H1 (cell line): ENCODE data around the gene MLPH. TPM values are rescaled to one million over a fixed set of nuclear protein-coding genes. Genes with fewer than 3 reads are reported as not detected.

ENCODE experiments used
- CTCF ChIA-PET: fragments of 300-600 bp; sonication (Branson Sonifier 250); formaldehyde crosslinking; loops from one replicate; lab custom pipeline; 2021; ENCODE audit not compliant: partially characterized antibody; lab: Charles Lee
- POLR2A ChIA-PET: fragments of 300-600 bp; sonication (Branson Sonifier 250); formaldehyde crosslinking; loops from one replicate; lab custom pipeline; 2021; ENCODE audit warnings: inconsistent platforms; ENCODE audit not compliant: partially characterized antibody; lab: Charles Lee
- DNase-seq, 2 experiments: peaks; one replicate each; pipeline versions ENCODE4 v3.0.0 to v3.0.0-alpha.2; 2010 to 2022; ENCODE audit warnings: low spot score in 2 of 2, low read depth in 1 of 2, mixed read lengths in 1 of 2
- FAIRE-seq: peaks from 2 replicates; lab custom pipeline; 2011; peaks lifted over from hg19 to GRCh38; lab: Jason Lieb, UNC
- H2AFZ ChIP-seq: 2 replicates; pipeline ENCODE4 v1.8.1; 2012; ENCODE audit warnings: low read length, inconsistent platforms
- H2AK5ac ChIP-seq: 2 replicates; pipeline ENCODE4 v1.6.1; 2013; ENCODE audit warnings: low read depth, low read length
- H2BK120ac ChIP-seq: replicated peaks from 2 replicates; pipeline ENCODE3; 2013; ENCODE audit warnings: low read depth, low read length, inconsistent platforms
- H2BK12ac ChIP-seq: 2 replicates; pipeline ENCODE4 v1.6.1; 2013; ENCODE audit warnings: low read depth, low read length
- H2BK15ac ChIP-seq: 2 replicates; pipeline ENCODE4 v1.6.1; 2013; ENCODE audit warnings: low read length
- H2BK20ac ChIP-seq: 2 replicates; pipeline ENCODE4 v1.6.1; 2013; ENCODE audit warnings: low read length
- H2BK5ac ChIP-seq: 2 replicates; pipeline ENCODE4 v1.6.1; 2013; ENCODE audit warnings: low read depth, low read length
- H3K14ac ChIP-seq: 2 replicates; pipeline ENCODE4 v1.6.1; 2013; ENCODE audit warnings: inconsistent platforms; ENCODE audit not compliant: insufficient read length
- H3K18ac ChIP-seq: 2 replicates; pipeline ENCODE4 v1.6.1; 2013; ENCODE audit warnings: low read length; ENCODE audit errors: extremely low read depth
- H3K23ac ChIP-seq: 2 replicates; pipeline ENCODE4 v1.6.1; 2013; ENCODE audit warnings: inconsistent platforms; ENCODE audit not compliant: insufficient read length
- H3K23me2 ChIP-seq: 2 replicates; pipeline ENCODE4 v1.6.1; 2013; ENCODE audit warnings: low read depth, low read length
- H3K27ac ChIP-seq: 2 replicates; pipeline ENCODE4 v1.6.1; 2011; ENCODE audit warnings: low read depth, low read length, inconsistent platforms
- H3K27me3 ChIP-seq, 4 experiments: replicated peaks in 1 of 4; 1 replicate in 1 of 4; 2 replicates in 3 of 4; pipeline versions ENCODE4 v1.6.1 to v1.8.1; 2011 to 2013; ENCODE audit warnings: low read length in 3 of 4, mild to moderate bottlenecking in 3 of 4, inconsistent platforms in 2 of 4, mixed read lengths in 2 of 4, moderate library complexity in 1 of 4; ENCODE audit not compliant: control insufficient read depth in 3 of 4, insufficient read depth in 3 of 4; ENCODE audit errors: extremely low read depth in 1 of 4
- H3K36me3 ChIP-seq, 4 experiments: 2 replicates each; pipeline versions ENCODE4 v1.6.1 to v1.8.1; 2011 to 2013; ENCODE audit warnings: mild to moderate bottlenecking in 4 of 4, low read length in 3 of 4, moderate library complexity in 2 of 4, control low read depth in 1 of 4, inconsistent platforms in 1 of 4; ENCODE audit not compliant: insufficient read depth in 4 of 4, control insufficient read depth in 2 of 4
- H3K4ac ChIP-seq: replicated peaks from 2 replicates; pipeline ENCODE3; 2013; ENCODE audit warnings: low read length, low read depth, mixed read lengths, inconsistent platforms; ENCODE audit not compliant: insufficient read length
- H3K4me1 ChIP-seq, 4 experiments: replicated peaks in 1 of 4; 1 replicate in 1 of 4; 2 replicates in 3 of 4; pipeline versions ENCODE4 v1.6.1 to v1.8.1; 2011 to 2013; ENCODE audit warnings: low read length in 3 of 4, inconsistent platforms in 2 of 4, mixed read lengths in 1 of 4; ENCODE audit not compliant: insufficient read depth in 4 of 4, control insufficient read depth in 3 of 4
- H3K4me2 ChIP-seq, 2 experiments: 2 replicates each; pipeline versions ENCODE4 v1.6.1 to v1.8.1; 2011 to 2013; ENCODE audit warnings: low read depth in 2 of 2, low read length in 2 of 2, control low read depth in 1 of 2, inconsistent platforms in 1 of 2, mild to moderate bottlenecking in 1 of 2; ENCODE audit not compliant: insufficient read depth in 1 of 2
- H3K4me3 ChIP-seq, 4 experiments: fragments of 200-600, 300-600 bp in 1 of 4; sonication (generic), shearing (Covaris generic), sonication (Bioruptor Twin) in 1 of 4; 2 replicates each; pipeline versions ENCODE4 v1.5.1 to v1.8.1; 2011 to 2016; ENCODE audit warnings: low read length in 4 of 4, low read depth in 3 of 4, control low read depth in 2 of 4, inconsistent platforms in 2 of 4, mild to moderate bottlenecking in 2 of 4, mixed read lengths in 1 of 4, moderate library complexity in 1 of 4; ENCODE audit not compliant: insufficient read depth in 2 of 4; ENCODE audit errors: extremely low read depth in 1 of 4
- H3K56ac ChIP-seq: replicated peaks from 2 replicates; pipeline ENCODE3; 2013; ENCODE audit warnings: low read depth, mild to moderate bottlenecking, mixed read lengths, low read length, inconsistent platforms; ENCODE audit not compliant: insufficient read length
- H3K79me1 ChIP-seq: 2 replicates; pipeline ENCODE4 v1.6.1; 2013; ENCODE audit warnings: low read depth, low read length, control low read depth
- H3K79me2 ChIP-seq, 2 experiments: 2 replicates each; pipeline versions ENCODE4 v1.6.1 to v1.8.1; 2012 to 2013; ENCODE audit warnings: low read length in 2 of 2, mild to moderate bottlenecking in 2 of 2, inconsistent platforms in 1 of 2; ENCODE audit not compliant: insufficient read depth in 2 of 2, control insufficient read depth in 1 of 2
- H3K9ac ChIP-seq, 4 experiments: replicated peaks in 1 of 4; 1 replicate in 1 of 4; 2 replicates in 3 of 4; pipeline versions ENCODE4 v1.6.1 to v1.8.1; 2011 to 2013; ENCODE audit warnings: low read depth in 3 of 4, low read length in 3 of 4, control low read depth in 2 of 4, mild to moderate bottlenecking in 2 of 4, moderate library complexity in 2 of 4, inconsistent platforms in 1 of 4; ENCODE audit errors: extremely low read depth in 1 of 4
- H3K9me3 ChIP-seq, 2 experiments: 2 replicates each; pipeline versions ENCODE4 v1.6.1 to v1.8.1; 2012 to 2013; ENCODE audit warnings: mild to moderate bottlenecking in 2 of 2, moderate library complexity in 2 of 2, control low read depth in 1 of 2, inconsistent platforms in 1 of 2, low read depth in 1 of 2, low read length in 1 of 2, mixed read lengths in 1 of 2; ENCODE audit not compliant: insufficient read depth in 2 of 2
- H4K20me1 ChIP-seq, 2 experiments: replicated peaks in 1 of 2; 2 replicates each; pipeline versions ENCODE3 to v1.8.1; 2011 to 2013; ENCODE audit warnings: inconsistent platforms in 2 of 2, low read length in 2 of 2, mild to moderate bottlenecking in 1 of 2; ENCODE audit not compliant: insufficient read depth in 2 of 2, control insufficient read depth in 1 of 2
- H4K5ac ChIP-seq: 2 replicates; pipeline ENCODE4 v1.6.1; 2013; ENCODE audit warnings: low read length, low read depth, mixed read lengths, inconsistent platforms; ENCODE audit not compliant: insufficient read length
- H4K8ac ChIP-seq: 2 replicates; pipeline ENCODE4 v1.8.0; 2013; ENCODE audit warnings: mild to moderate bottlenecking, moderate library complexity, low read length, inconsistent platforms; ENCODE audit not compliant: insufficient read depth; ENCODE audit errors: extremely low read depth
- H4K91ac ChIP-seq: replicated peaks from 2 replicates; pipeline ENCODE3; 2013; ENCODE audit warnings: low read length, mixed read lengths, inconsistent platforms; ENCODE audit not compliant: insufficient read length
- ASH2L ChIP-seq: fragments of 200-600, 300-600 bp; sonication (generic); IDR thresholded peaks from one replicate; pipeline ENCODE4 v1.7.1; 2017; ENCODE audit warnings: low read length
- CBX5 ChIP-seq: fragments of 300-800, 300-1000 bp; sonication (generic); IDR thresholded peaks from 2 replicates; pipeline ENCODE4 v1.7.1; 2016; ENCODE audit warnings: antibody characterized with exemption, low read length, low read depth
- CBX8 ChIP-seq: fragments of 300-800, 300-1000 bp; sonication (generic); IDR thresholded peaks from 2 replicates; pipeline ENCODE4 v1.7.1; 2016; ENCODE audit warnings: low read depth, low read length, borderline replicate concordance
- CHD1 ChIP-seq: IDR thresholded peaks from 2 replicates; pipeline ENCODE4 v1.6.1; 2012; ENCODE audit warnings: low read depth, low read length, improper control_type of control experiment
- EP300 ChIP-seq, 2 experiments: IDR thresholded peaks; 1 replicate in 1 of 2; 2 replicates in 1 of 2; pipeline ENCODE4 v1.6.1; 2011 to 2012; ENCODE audit warnings: low read depth in 2 of 2, low read length in 2 of 2, mild to moderate bottlenecking in 2 of 2, borderline replicate concordance in 1 of 2, inconsistent platforms in 1 of 2, moderate library complexity in 1 of 2
- NANOG ChIP-seq: IDR thresholded peaks from 2 replicates; pipeline ENCODE4 v1.6.1; 2011; ENCODE audit warnings: low read length, low read depth, mild to moderate bottlenecking, inconsistent platforms; ENCODE audit not compliant: insufficient read depth, poor library complexity, severe bottlenecking
- RXRA ChIP-seq: IDR thresholded peaks from 2 replicates; pipeline ENCODE4 v1.6.1; 2011; ENCODE audit warnings: low read depth, mild to moderate bottlenecking, low read length, moderate library complexity; ENCODE audit not compliant: insufficient read depth
- TAF1 ChIP-seq: IDR thresholded peaks from 2 replicates; pipeline ENCODE4 v1.6.1; 2011; ENCODE audit warnings: mild to moderate bottlenecking, low read depth, low read length
- TAF7 ChIP-seq: optimal IDR thresholded peaks from 2 replicates; pipeline ENCODE3; 2011; ENCODE audit warnings: low read depth, mild to moderate bottlenecking, inconsistent platforms, low read length, moderate library complexity, borderline replicate concordance
- TCF12 ChIP-seq: IDR thresholded peaks from 2 replicates; pipeline ENCODE4 v1.6.1; 2011; ENCODE audit warnings: low read depth, mild to moderate bottlenecking, low read length
- YY1 ChIP-seq: IDR thresholded peaks from 2 replicates; pipeline ENCODE4 v1.6.1; 2011; ENCODE audit warnings: low read depth, mild to moderate bottlenecking, low read length
- WGBS, 2 experiments: shearing (Covaris generic) in 1 of 2; methylation state at CpG; one replicate each; pipeline versions ENCODE4 v1.1.6 to v1.1.7; 2013 to 2015; ENCODE audit warnings: low lambda C conversion rate in 2 of 2, mixed read lengths in 2 of 2, inconsistent platforms in 1 of 2, low coverage in 1 of 2, missing lambda C conversion rate in 1 of 2; ENCODE audit not compliant: insufficient replicate concordance in 2 of 2, insufficient coverage in 1 of 2, insufficient read length in 1 of 2; ENCODE audit errors: extremely low coverage in 1 of 2, missing lambda C conversion rate in 1 of 2; 5-methylcytosine and 5-hydroxymethylcytosine counted together
- polyA plus RNA-seq, 7 experiments: library from polyadenylated mRNA; depleted of rRNA in 3 of 7; stranded (reverse) in 5 of 7; unstranded in 2 of 7; fragments of >200 nt in 5 of 7; fragments of 200-250 nt in 2 of 7; gene quantifications; 1 replicate in 5 of 7; 2 replicates in 1 of 7; 4 replicates in 1 of 7; pipeline versions ENCODE4 v1.2.1 to v1.2.3, GENCODE V29; 2011 to 2013; ENCODE audit warnings: missing spikeins in 2 of 7, mixed read lengths in 2 of 7
- total RNA-seq: library from RNA; stranded (reverse); fragmentation: NEBNext Ultra II Directional; extraction: Animal tissue kit (Norgen Biotek cat#: 25700); gene quantifications from 2 replicates; pipeline ENCODE4 v1.2.1, GENCODE V29; 2021

MLPH gene
- total and polyA plus RNA-seq, 2 of the 8 experiments (the other 6 are each of a cell fraction or from before 2014, with no cell fraction given), result 12.7 to 17.0 TPM

GRCh38 chr2:237566401-237567235, 79.6 kb downstream of the MLPH start, which contains the start of gene PRLH:
Gene PRLH (plus strand): TSS chr2:237566574. CDS start chr2:237566574, 0 bp downstream.
- 0 out of 2 replicates have a peak within 1 kb of the TSS, but pooled peaks have one; percentile 9 for H2BK15ac ChIP-seq
- H3K79me1 ChIP-seq, result no peaks in the 10 kb centered on the region
- H3K4me3 ChIP-seq, result no peak within 1 kb of the TSS
- H4K5ac ChIP-seq, result no peak within 1 kb of the TSS
- peaks cover 0 to 11% of the 10 kb centered on the region in 2 experiments for H4K20me1 ChIP-seq
- no peaks in the 10 kb centered on the region for H3K9me3 ChIP-seq
- H2BK20ac ChIP-seq, result no peak within 1 kb of the TSS; the same call in 1 of the 2 replicates
- ChIA-PET CTCF (interaction anchor here (0.8 to 1.5 kb wide), 7 partner anchors 16 to 145 kb away, joined by 3 to 10 read pairs (median 3); partner anchors contain the start of gene MLPH), POLR2A (interaction anchor here (0.9 to 1.7 kb wide), 2 partner anchors 11 to 26 kb away, joined by 3 to 5 read pairs; no protein-coding TSS in a partner anchor)
- no peak for FAIRE-seq
- H3K4me2 ChIP-seq, result no peak within 1 kb of the TSS
- no peak within 1 kb of the TSS for H4K8ac ChIP-seq
- 91% methylated on average over 32 of the region's 32 CpGs; no CpG with 5 or more reads in 1 of the 2 experiments for WGBS, 2 experiments
- no peak within 1 kb of the TSS for H3K14ac ChIP-seq
- no peak within 1 kb of the TSS; the same call in 1 of the 2 replicates for H2AK5ac ChIP-seq
- H3K27me3 ChIP-seq, result no peaks in the 10 kb centered on the region
- H3K18ac ChIP-seq, result no peak within 1 kb of the TSS
- peak within 1 kb of the TSS; percentile 21 for H3K4ac ChIP-seq
- no peaks in the 10 kb centered on the region for H3K79me2 ChIP-seq
- H4K91ac ChIP-seq, result peak within 1 kb of the TSS; percentile 94
- no peak within 1 kb of the TSS for H3K27ac ChIP-seq
- H3K23ac ChIP-seq, result no peak within 1 kb of the TSS
- H2BK5ac ChIP-seq, result 0 out of 2 replicates have a peak within 1 kb of the TSS, but pooled peaks have one; percentile 31
- H3K9ac ChIP-seq, result no peak within 1 kb of the TSS
- peak within 1 kb of the TSS; percentile 99 for H3K56ac ChIP-seq
- H3K4me1 ChIP-seq, result peaks cover 0 to 4% (median 0%) of the 10 kb centered on the region in 4 experiments; a peak in 2 of 7 replicates
- peak within 1 kb of the TSS; percentile 4; the same call in 1 of the 2 replicates for H2BK12ac ChIP-seq
- H3K36me3 ChIP-seq, result no peaks in the 10 kb centered on the region
- H2AFZ ChIP-seq, result no peak within 1 kb of the TSS
- H3K23me2 ChIP-seq, result peaks cover 11% of the 10 kb centered on the region; the same call in 1 of the 2 replicates
- DNase-seq, result peak in 1 of 2 experiments; percentile 46
- no peak within 1 kb of the TSS for H2BK120ac ChIP-seq
- TF ChIP-seq CHD1, result no peak
- no peak for TF ChIP-seq TCF12
- no peak for TF ChIP-seq RXRA
- no peak for TF ChIP-seq CBX5
- no peak for TF ChIP-seq ASH2L
- no peak for TF ChIP-seq TAF7
- TF ChIP-seq TAF1, result no peak
- TF ChIP-seq CBX8, result no peak
- TF ChIP-seq EP300 (IDR thresholded peaks at IDR 0.05; ENCODE audit: borderline replicate concordance in 1 of 2, low read depth in 2 of 2, low read length in 2 of 2), result no peak
- TF ChIP-seq NANOG, result no peak
- no peak for TF ChIP-seq YY1
